Hepatocyte (in vitro differentiated cells): ENCODE data around the gene GLA. TPM values are rescaled to one million over a fixed set of nuclear protein-coding genes. Genes with fewer than 3 reads are reported as not detected.

Experiments used
- DNase-seq: peaks from one replicate; pipeline ENCODE4 v3.0.0-alpha.2; 2016; ENCODE audit warnings: low spot score
- H2AFZ ChIP-seq: fragments of 200-600 bp; sonication (generic); 2 replicates; pipeline ENCODE4 v1.6.0; 2016; ENCODE audit warnings: antibody characterized with exemption, mild to moderate bottlenecking
- H3K27ac ChIP-seq: fragments of 200-600 bp; sonication (generic); 2 replicates; pipeline ENCODE4 v1.5.1; 2016; ENCODE audit warnings: mild to moderate bottlenecking
- H3K27me3 ChIP-seq: fragments of 200-600 bp; sonication (generic); 2 replicates; pipeline ENCODE4 v1.6.1; 2016
- H3K36me3 ChIP-seq: fragments of 200-600 bp; sonication (generic); replicated peaks from 2 replicates; pipeline ENCODE4 v1.5.1; 2016; ENCODE audit warnings: low read depth; ENCODE audit not compliant: insufficient read depth
- H3K4me1 ChIP-seq: fragments of 200-600 bp; sonication (generic); 2 replicates; pipeline ENCODE4 v1.5.1; 2016; ENCODE audit warnings: mild to moderate bottlenecking, moderate library complexity; ENCODE audit not compliant: insufficient read depth
- H3K4me2 ChIP-seq: fragments of 200-600 bp; sonication (generic); 2 replicates; pipeline ENCODE4 v1.6.0; 2016
- H3K4me3 ChIP-seq: fragments of 200-600 bp; sonication (generic); 2 replicates; pipeline ENCODE4 v1.5.1; 2016; ENCODE audit warnings: mild to moderate bottlenecking
- H3K79me2 ChIP-seq: fragments of 200-600 bp; sonication (generic); 2 replicates; pipeline ENCODE4 v1.6.0; 2017; ENCODE audit warnings: mild to moderate bottlenecking
- H3K9me2 ChIP-seq: fragments of 200-600 bp; sonication (generic); replicated peaks from 2 replicates; pipeline ENCODE4 v1.6.0; 2017; ENCODE audit warnings: mild to moderate bottlenecking; ENCODE audit not compliant: insufficient read depth
- H3K9me3 ChIP-seq: fragments of 200-600 bp; sonication (generic); 2 replicates; pipeline ENCODE4 v1.5.1; 2016; ENCODE audit warnings: low read depth, mild to moderate bottlenecking
- H4K20me1 ChIP-seq: fragments of 200-600 bp; sonication (generic); 2 replicates; pipeline ENCODE4 v1.6.0; 2016; ENCODE audit warnings: mild to moderate bottlenecking; ENCODE audit not compliant: insufficient read depth, poor library complexity, severe bottlenecking
- CTCF ChIP-seq: fragments of 200-600 bp; sonication (generic); IDR thresholded peaks from 2 replicates; pipeline ENCODE4 v1.5.1; 2016; ENCODE audit warnings: antibody characterized with exemption, mild to moderate bottlenecking; ENCODE audit not compliant: poor library complexity
- EZH2 ChIP-seq: fragments of 200-600 bp; sonication (generic); IDR thresholded peaks from 2 replicates; pipeline ENCODE4 v1.6.1; 2016; ENCODE audit warnings: antibody characterized with exemption, mild to moderate bottlenecking, borderline replicate concordance
- EZH2phosphoT487 ChIP-seq: fragments of 200-600 bp; sonication (generic); IDR thresholded peaks from one replicate; pipeline ENCODE4 v1.6.1; 2018; ENCODE audit warnings: antibody characterized with exemption, mild to moderate bottlenecking, low read depth, moderate library complexity; ENCODE audit not compliant: unreplicated experiment, severe bottlenecking
- WGBS: methylation state at CpG from one replicate; pipeline ENCODE4 v1.1.6; 2016; ENCODE audit warnings: low lambda C conversion rate; ENCODE audit errors: missing lambda C conversion rate; 5-methylcytosine and 5-hydroxymethylcytosine counted together
- polyA plus RNA-seq: library from polyadenylated mRNA; unstranded; fragments of >200 nt; fragmentation: Nextera tagmentation; extraction: Ambion mirVana; gene quantifications from 2 replicates; pipeline ENCODE4 v1.2.1, GENCODE V29; 2016
- total RNA-seq: library from RNA; depleted of rRNA; stranded (reverse); fragments of >200 nt; gene quantifications from 2 replicates; pipeline ENCODE4 v1.2.3, GENCODE V29; 2014

GLA gene
- total and polyA plus RNA-seq, 2 experiments from 2014 or later = 86.4 to 134 TPM

- peaks cover 6% of the 10 kb centered on the region for H3K79me2 ChIP-seq
- H3K9me3 ChIP-seq = no peaks in the 10 kb centered on the region
- no peaks in the 10 kb centered on the region for H3K9me2 ChIP-seq
- no peak overlapping the region for H3K27ac ChIP-seq
- no peaks in the 10 kb centered on the region for H3K27me3 ChIP-seq
- WGBS = 84% methylated on average over 1 of the region's 1 CpG
- DNase-seq = no peak
- H3K4me1 ChIP-seq = no peaks in the 10 kb centered on the region
- no peak overlapping the region for H3K4me3 ChIP-seq
- H3K36me3 ChIP-seq = no peaks in the 10 kb centered on the region
- no peak overlapping the region for H3K4me2 ChIP-seq
- H4K20me1 ChIP-seq = no peaks in the 10 kb centered on the region
- TF ChIP-seq EZH2 (no peak), EZH2phosphoT487 (no peak), CTCF (no peak)
- H2AFZ ChIP-seq = no peak overlapping the region
These were observed 11.9 kb downstream of the GLA start for GRCh38 chrX:101395789-101396188.

- Histone ChIP-seq H3K36me3 (no peaks in the 10 kb centered on the region), H3K9me3 (no peaks in the 10 kb centered on the region), H3K4me2 (no peak overlapping the region), H4K20me1 (no peaks in the 10 kb centered on the region), H3K9me2 (no peaks in the 10 kb centered on the region), H3K27me3 (no peaks in the 10 kb centered on the region), H2AFZ (no peak overlapping the region), H3K4me3 (no peak overlapping the region), H3K4me1 (no peaks in the 10 kb centered on the region), H3K79me2 (peaks cover 6% of the 10 kb centered on the region), H3K27ac (no peak overlapping the region)
- TF ChIP-seq CTCF (no peak), EZH2phosphoT487 (no peak), EZH2 (no peak)
- no peak for DNase-seq
These were observed 13.4 kb downstream of the GLA start for GRCh38 chrX:101394372-101394771.

GRCh38 chrX:101393530-101394305, 14.0 kb downstream of the GLA start:
- Histone ChIP-seq H4K20me1 (no peaks in the 10 kb centered on the region), H2AFZ (no peak overlapping the region), H3K79me2 (peaks cover 6% of the 10 kb centered on the region), H3K4me2 (no peak overlapping the region), H3K9me3 (no peaks in the 10 kb centered on the region), H3K36me3 (no peaks in the 10 kb centered on the region), H3K4me3 (no peak overlapping the region), H3K27ac (peak overlapping the region; percentile 61), H3K9me2 (no peaks in the 10 kb centered on the region), H3K4me1 (no peaks in the 10 kb centered on the region), H3K27me3 (no peaks in the 10 kb centered on the region)
- TF ChIP-seq EZH2 (no peak), CTCF (no peak), EZH2phosphoT487 (no peak)
- no peak for DNase-seq
- WGBS = 79% methylated on average over 11 of the region's 11 CpGs
